ENCODE measurements around the gene APMAP. TPM values are rescaled to one million over a fixed set of nuclear protein-coding genes. Genes with fewer than 3 reads are reported as not detected.

APMAP gene
- total RNA-seq, 2 experiments from 2014 or later: 43.2 to 44.0 TPM

- H3K36me3 Mint-ChIP-seq (ENCODE audit: low read depth): peaks cover 5% of the 10 kb centered on the region
- H3K27me3 Mint-ChIP-seq (ENCODE audit: low read depth): no peaks in the 10 kb centered on the region
- POLR2A ChIA-PET: no interaction called here
- CTCF ChIA-PET: no interaction called here
- no peaks in the 10 kb centered on the region for H3K9me3 Mint-ChIP-seq (ENCODE audit: insufficient read depth)
- H3K4me1 Mint-ChIP-seq (ENCODE audit: low read depth): peaks cover 2% of the 10 kb centered on the region
- no peak for ATAC-seq
- DNase-seq: no peak
- H3K4me3 Mint-ChIP-seq: no peak overlapping the region
- no peak overlapping the region for H3K27ac Mint-ChIP-seq
Measured at GRCh38 chr20:25021336-25021735, 28.8 kb upstream of the APMAP start.

GRCh38 chr20:25020901-25021301, 28.4 kb upstream of the APMAP start:
- no peak for ATAC-seq
- POLR2A ChIA-PET: no interaction called here
- Mint-ChIP-seq H3K27ac (no peak overlapping the region), H3K36me3 (ENCODE audit: low read depth) (peaks cover 3% of the 10 kb centered on the region), H3K27me3 (ENCODE audit: low read depth) (no peaks in the 10 kb centered on the region), H3K9me3 (ENCODE audit: insufficient read depth) (no peaks in the 10 kb centered on the region), H3K4me3 (no peak overlapping the region), H3K4me1 (ENCODE audit: low read depth) (peaks cover 6% of the 10 kb centered on the region)
- CTCF ChIA-PET: no interaction called here
- DNase-seq: no peak

GRCh38 chr20:25020345-25020744, 27.8 kb upstream of the APMAP start:
- POLR2A ChIA-PET: no interaction called here
- no peaks in the 10 kb centered on the region for H3K27me3 Mint-ChIP-seq (ENCODE audit: low read depth)
- H3K4me1 Mint-ChIP-seq (ENCODE audit: low read depth): peaks cover 4% of the 10 kb centered on the region
- CTCF ChIA-PET: interaction anchor here (1.2 kb wide), 1 partner anchor 26 kb away, joined by 4 read pairs; no protein-coding TSS in a partner anchor
- H3K36me3 Mint-ChIP-seq (ENCODE audit: low read depth): peaks cover 3% of the 10 kb centered on the region
- DNase-seq (no peak), ATAC-seq (no peak)
- no peak overlapping the region for H3K27ac Mint-ChIP-seq
- no peak overlapping the region for H3K4me3 Mint-ChIP-seq
- no peaks in the 10 kb centered on the region for H3K9me3 Mint-ChIP-seq (ENCODE audit: insufficient read depth)

DNA sequence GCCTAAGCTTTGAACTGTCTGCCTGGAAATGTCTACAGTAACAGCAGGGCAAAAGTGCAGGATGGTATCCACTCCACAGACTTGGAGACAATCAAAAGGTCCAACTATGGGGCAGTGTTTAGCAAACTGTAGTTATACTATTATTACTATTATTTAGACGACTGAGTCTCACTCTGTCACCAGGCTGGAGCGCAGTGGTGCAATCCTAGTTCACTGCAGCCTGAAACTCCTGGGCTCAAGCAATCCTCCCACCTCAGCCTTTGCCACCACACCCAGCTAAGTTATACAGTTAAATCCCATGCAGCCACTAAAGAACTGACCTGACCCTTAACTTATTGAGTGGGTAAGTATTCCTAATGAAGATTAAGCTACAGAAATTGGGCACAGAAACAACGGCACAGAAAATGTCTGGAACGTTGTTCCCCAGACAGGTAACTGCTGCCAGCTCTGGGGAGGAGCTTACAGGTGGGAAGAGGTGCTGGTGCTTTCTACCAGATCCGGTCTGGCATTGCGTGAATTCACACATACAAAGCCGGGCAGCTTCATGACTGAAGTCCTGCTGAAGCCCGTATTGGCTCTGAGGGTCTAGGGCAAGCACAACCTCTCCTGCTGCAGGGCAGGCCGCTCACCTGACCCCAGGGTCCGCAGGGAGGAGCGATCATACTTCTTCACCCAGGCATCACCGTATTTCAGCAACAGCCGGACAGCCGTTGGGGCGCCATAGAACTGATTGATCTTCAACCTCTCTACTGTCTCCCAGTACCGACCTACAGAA, 27.0 kb upstream of the APMAP start:
- ATAC-seq: no peak
- DNase-seq: no peak
- ChIA-PET CTCF (interaction anchor here (1.2 kb wide), 1 partner anchor 26 kb away, joined by 4 read pairs; no protein-coding TSS in a partner anchor), POLR2A (no interaction called here)
- Mint-ChIP-seq H3K27me3 (ENCODE audit: low read depth) (no peaks in the 10 kb centered on the region), H3K36me3 (ENCODE audit: low read depth) (peaks cover 3% of the 10 kb centered on the region), H3K9me3 (ENCODE audit: insufficient read depth) (no peaks in the 10 kb centered on the region), H3K4me3 (no peak overlapping the region), H3K27ac (no peak overlapping the region), H3K4me1 (ENCODE audit: low read depth) (peaks cover 4% of the 10 kb centered on the region)

- no peak overlapping the region for H3K27ac Mint-ChIP-seq
- H3K27me3 Mint-ChIP-seq (ENCODE audit: low read depth): no peaks in the 10 kb centered on the region
- POLR2A ChIA-PET: no interaction called here
- no peak for DNase-seq
- CTCF ChIA-PET: no interaction called here
- no peak for ATAC-seq
- H3K4me1 Mint-ChIP-seq (ENCODE audit: low read depth): peaks cover 4% of the 10 kb centered on the region
- peaks cover 6% of the 10 kb centered on the region for H3K36me3 Mint-ChIP-seq (ENCODE audit: low read depth)
- H3K9me3 Mint-ChIP-seq (ENCODE audit: insufficient read depth): no peaks in the 10 kb centered on the region
- no peak overlapping the region for H3K4me3 Mint-ChIP-seq
Measured at GRCh38 chr20:25018841-25019240, 26.3 kb upstream of the APMAP start.

DNA sequence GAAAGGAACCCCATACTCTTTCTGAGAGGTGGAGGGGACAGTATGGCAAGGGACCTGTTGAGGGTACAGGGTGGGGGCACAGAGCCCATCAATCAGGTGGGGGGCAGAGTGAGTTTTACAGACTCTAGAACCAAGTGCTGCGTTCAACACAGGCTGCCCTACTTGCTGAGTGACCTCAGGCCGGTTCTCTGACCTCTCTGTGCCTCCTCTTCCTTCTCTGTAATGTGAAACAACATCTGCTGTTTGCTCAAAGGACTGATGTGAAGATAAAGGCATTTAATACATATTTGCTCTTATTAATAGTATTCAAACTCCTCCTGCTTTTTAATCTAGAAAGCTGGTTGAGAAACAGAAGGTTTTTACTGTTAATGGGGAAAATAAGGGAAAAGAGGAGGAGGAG, 25.9 kb upstream of the APMAP start:
- ATAC-seq (no peak), DNase-seq (no peak)
- POLR2A ChIA-PET: no interaction called here
- CTCF ChIA-PET: no interaction called here
- H3K27me3 Mint-ChIP-seq (ENCODE audit: low read depth): no peaks in the 10 kb centered on the region
- no peak overlapping the region for H3K4me3 Mint-ChIP-seq
- no peaks in the 10 kb centered on the region for H3K9me3 Mint-ChIP-seq (ENCODE audit: insufficient read depth)
- H3K27ac Mint-ChIP-seq: no peak overlapping the region
- H3K36me3 Mint-ChIP-seq (ENCODE audit: low read depth): peaks cover 2% of the 10 kb centered on the region
- peaks cover 4% of the 10 kb centered on the region for H3K4me1 Mint-ChIP-seq (ENCODE audit: low read depth)

DNA sequence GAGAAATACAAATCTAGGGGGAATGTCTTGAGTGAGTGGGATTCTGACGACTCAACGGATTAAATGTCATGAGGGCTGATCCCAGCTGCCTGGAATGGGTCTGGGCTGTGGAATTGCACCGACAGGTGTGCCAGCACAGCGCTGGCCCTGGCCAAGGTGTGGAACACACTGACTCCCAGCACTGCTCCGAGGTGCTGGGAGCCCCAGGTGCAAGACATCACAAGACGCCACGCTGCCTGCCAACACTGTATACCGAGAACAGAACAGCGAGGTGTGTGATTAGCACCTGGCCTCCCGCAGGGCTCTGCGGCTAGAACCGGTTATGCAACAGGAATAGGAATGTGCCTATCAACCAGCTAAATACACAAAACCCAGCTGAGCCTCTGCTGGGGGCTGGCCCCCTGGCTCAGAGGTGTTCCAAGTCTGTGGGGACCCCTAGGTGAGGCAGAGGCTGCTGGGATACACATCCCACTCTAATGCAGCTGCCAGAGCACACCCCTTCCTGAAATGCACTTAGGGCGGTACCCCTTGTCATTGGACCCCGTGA, 24.8 kb upstream of the APMAP start:
- no peak for ATAC-seq
- ChIA-PET CTCF (no interaction called here), POLR2A (no interaction called here)
- H3K36me3 Mint-ChIP-seq (ENCODE audit: low read depth): peaks cover 2% of the 10 kb centered on the region
- DNase-seq: no peak
- H3K4me1 Mint-ChIP-seq (ENCODE audit: low read depth): peaks cover 4% of the 10 kb centered on the region
- H3K9me3 Mint-ChIP-seq (ENCODE audit: insufficient read depth): no peaks in the 10 kb centered on the region
- no peaks in the 10 kb centered on the region for H3K27me3 Mint-ChIP-seq (ENCODE audit: low read depth)
- no peak overlapping the region for H3K27ac Mint-ChIP-seq
- no peak overlapping the region for H3K4me3 Mint-ChIP-seq

GRCh38 chr20:25016471-25016870, 23.9 kb upstream of the APMAP start:
- Mint-ChIP-seq H3K27ac (no peak overlapping the region), H3K27me3 (ENCODE audit: low read depth) (no peaks in the 10 kb centered on the region), H3K4me1 (ENCODE audit: low read depth) (peaks cover 4% of the 10 kb centered on the region), H3K4me3 (no peak overlapping the region), H3K36me3 (ENCODE audit: low read depth) (peaks cover 2% of the 10 kb centered on the region), H3K9me3 (ENCODE audit: insufficient read depth) (no peaks in the 10 kb centered on the region)
- CTCF ChIA-PET: no interaction called here
- DNase-seq: no peak
- POLR2A ChIA-PET: interaction anchor here (0.6 kb wide), 1 partner anchor 74 kb away, joined by 3 read pairs; no protein-coding TSS in a partner anchor
- ATAC-seq: no peak

DNA sequence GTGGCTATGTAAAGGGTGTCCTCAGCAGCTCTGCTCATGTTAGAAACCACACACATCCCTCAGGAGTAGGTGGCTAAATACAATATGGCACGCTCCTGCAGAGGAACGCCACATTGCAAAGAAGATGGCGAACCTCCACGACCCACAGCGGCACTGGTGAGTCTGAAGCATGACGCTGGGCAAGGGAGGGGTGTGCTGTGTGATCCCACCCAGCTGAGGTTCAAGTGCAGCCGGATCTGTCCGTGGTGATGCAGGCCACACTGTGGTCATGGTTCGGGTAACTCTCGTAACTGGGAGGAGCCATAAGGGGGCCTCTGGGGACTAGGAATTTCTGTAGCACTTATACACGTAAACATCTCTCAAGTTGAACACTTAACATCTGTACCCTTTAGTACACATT, 23.4 kb upstream of the APMAP start:
- Mint-ChIP-seq H3K36me3 (ENCODE audit: low read depth) (peaks cover 2% of the 10 kb centered on the region), H3K4me3 (no peak overlapping the region), H3K27me3 (ENCODE audit: low read depth) (no peaks in the 10 kb centered on the region), H3K4me1 (ENCODE audit: low read depth) (peaks cover 4% of the 10 kb centered on the region), H3K9me3 (ENCODE audit: insufficient read depth) (no peaks in the 10 kb centered on the region), H3K27ac (no peak overlapping the region)
- DNase-seq (no peak), ATAC-seq (no peak)
- ChIA-PET CTCF (no interaction called here), POLR2A (no interaction called here)

GRCh38 chr20:25014816-25015215, 22.3 kb upstream of the APMAP start:
- CTCF ChIA-PET: no interaction called here
- DNase-seq (no peak), ATAC-seq (no peak)
- Mint-ChIP-seq H3K36me3 (ENCODE audit: low read depth) (peaks cover 2% of the 10 kb centered on the region), H3K9me3 (ENCODE audit: insufficient read depth) (no peaks in the 10 kb centered on the region), H3K27ac (no peak overlapping the region), H3K27me3 (ENCODE audit: low read depth) (no peaks in the 10 kb centered on the region), H3K4me3 (no peak overlapping the region), H3K4me1 (ENCODE audit: low read depth) (peaks cover 4% of the 10 kb centered on the region)
- POLR2A ChIA-PET: no interaction called here

DNA sequence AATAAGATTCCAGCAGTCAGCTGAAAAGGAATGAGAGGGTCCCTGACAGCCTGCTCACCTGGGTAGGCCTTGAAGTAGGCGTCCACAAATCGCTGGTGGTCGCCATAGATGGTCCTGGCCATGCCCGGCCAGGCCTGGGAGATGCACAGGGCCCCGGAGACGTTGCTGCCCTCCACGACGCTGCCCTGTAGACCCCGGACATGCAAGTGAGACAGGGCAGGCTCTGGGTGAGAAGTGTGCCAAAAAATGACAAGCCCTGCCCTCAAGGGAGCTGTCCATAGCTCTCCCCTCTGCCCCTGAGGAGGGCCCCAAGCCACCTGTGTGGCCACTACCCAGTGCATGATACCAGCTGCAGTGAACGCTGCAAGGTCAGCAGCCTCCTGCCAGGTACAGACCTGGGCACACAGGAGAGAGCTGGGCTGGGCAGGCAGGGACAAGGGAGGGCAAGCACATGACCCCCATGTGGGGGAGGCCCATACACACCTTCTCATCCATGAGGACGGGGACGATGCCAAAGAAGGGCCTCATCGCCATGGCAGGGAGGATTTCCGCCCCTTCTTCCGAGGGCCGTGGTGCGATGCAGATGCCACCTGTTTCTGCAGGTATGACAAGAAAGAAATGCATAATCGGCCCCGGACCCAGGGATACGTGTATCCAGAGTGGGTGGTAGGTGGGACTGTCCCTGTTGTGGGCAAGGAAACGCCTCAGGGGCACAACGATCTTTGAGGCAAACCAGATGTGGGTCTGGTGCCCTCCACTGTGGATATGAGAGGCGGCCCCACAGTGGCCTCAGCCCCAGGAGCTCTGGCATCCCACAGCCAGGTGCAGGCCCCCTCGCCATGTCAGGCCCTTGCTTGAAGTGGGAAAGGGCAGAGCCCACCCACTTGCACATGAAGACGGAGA, 21.2 kb upstream of the APMAP start:
- ChIA-PET POLR2A (no interaction called here), CTCF (no interaction called here)
- Mint-ChIP-seq H3K4me1 (ENCODE audit: low read depth) (peaks cover 4% of the 10 kb centered on the region), H3K27me3 (ENCODE audit: low read depth) (no peaks in the 10 kb centered on the region), H3K9me3 (ENCODE audit: insufficient read depth) (no peaks in the 10 kb centered on the region), H3K36me3 (ENCODE audit: low read depth) (peaks cover 2% of the 10 kb centered on the region), H3K27ac (no peak overlapping the region), H3K4me3 (no peak overlapping the region)
- ATAC-seq (no peak), DNase-seq (no peak)

GRCh38 chr20:25012616-25013189, 20.2 kb upstream of the APMAP start:
- ChIA-PET CTCF (no interaction called here), POLR2A (no interaction called here)
- Mint-ChIP-seq H3K36me3 (ENCODE audit: low read depth) (peaks cover 10% of the 10 kb centered on the region), H3K27me3 (ENCODE audit: low read depth) (no peaks in the 10 kb centered on the region), H3K4me3 (no peak overlapping the region), H3K4me1 (ENCODE audit: low read depth) (peaks cover 4% of the 10 kb centered on the region), H3K27ac (no peak overlapping the region), H3K9me3 (ENCODE audit: insufficient read depth) (no peaks in the 10 kb centered on the region)
- ATAC-seq: no peak
- DNase-seq: no peak

Data from activated CD8-positive, alpha-beta T cell treated with anti-CD3 and anti-CD28 coated beads, Interleukin-2, amount 10 ng/mL, durations not matched to agents 7 days and 5 days (primary cell).